T-cell (primary cell): Measurements from ENCODE around the gene PNISR. TPM values are rescaled to one million over a fixed set of nuclear protein-coding genes. Genes with fewer than 3 reads are reported as not detected.
A peak's percentile ranks its signal among the peaks of the same experiment; 100 is the strongest.

Source experiments
- ATAC-seq, 4 experiments: fragments of 200-7000 bp in 3 of 4; fragments of 150-1000 bp in 1 of 4; cut with Tn5 transposase; replicated peaks in 1 of 4; 1 replicate in 3 of 4; 2 replicates in 1 of 4; pipeline ENCODE4 v1.10.0; 2021; ENCODE audit warnings: moderate library complexity in 3 of 4, mild to moderate bottlenecking in 2 of 4, moderate number of reproducible peaks in 1 of 4
- CTCF ChIA-PET, 2 donors: fragments of 300-600 bp; sonication (Branson Sonifier 250); formaldehyde crosslinking; loops; one replicate each; lab custom pipeline; 2022; ENCODE audit warnings: antibody characterized with exemption in 2 of 2; lab: Charles Lee
- POLR2A ChIA-PET, 2 donors: fragments of 300-600 bp; sonication (Branson Sonifier 250); formaldehyde crosslinking; loops; one replicate each; lab custom pipeline; 2022; ENCODE audit warnings: antibody characterized with exemption in 2 of 2; lab: Charles Lee
- DNase-seq, 35 experiments: peaks; one replicate each; pipeline versions ENCODE4 v3.0.0 to v3.0.0-alpha.2; 2013 to 2023
- H3K27ac ChIP-seq: one replicate; pipeline ENCODE4 v1.5.1; 2013; ENCODE audit warnings: low read length
- H3K27me3 ChIP-seq, 2 experiments: replicated peaks in 1 of 2; 1 replicate in 1 of 2; 2 replicates in 1 of 2; pipeline versions ENCODE4 v1.6.1 to v1.7.0; 2013; ENCODE audit warnings: low read length in 1 of 2, mixed read lengths in 1 of 2; ENCODE audit not compliant: control insufficient read depth in 2 of 2, insufficient read depth in 2 of 2; ENCODE audit errors: extremely low read depth in 1 of 2
- H3K36me3 ChIP-seq, 2 donors: 1 replicate in 1 of 2; 2 replicates in 1 of 2; pipeline versions ENCODE4 v1.6.1 to v1.7.0; 2013; ENCODE audit warnings: low read length in 1 of 2; ENCODE audit not compliant: control insufficient read depth in 2 of 2, insufficient read depth in 1 of 2; ENCODE audit errors: extremely low read depth in 1 of 2
- H3K4me1 ChIP-seq, 2 experiments: 1 replicate in 1 of 2; 2 replicates in 1 of 2; pipeline versions ENCODE4 v1.6.1 to v1.7.0; 2013; ENCODE audit warnings: low read length in 2 of 2, mixed read lengths in 1 of 2; ENCODE audit not compliant: insufficient read depth in 2 of 2, control insufficient read depth in 1 of 2; ENCODE audit errors: extremely low read depth in 1 of 2
- H3K4me3 ChIP-seq, 2 donors: 1 replicate in 1 of 2; 2 replicates in 1 of 2; pipeline versions ENCODE4 v1.5.1 to v1.7.0; 2013; ENCODE audit warnings: mild to moderate bottlenecking in 2 of 2, low read length in 1 of 2, moderate library complexity in 1 of 2; ENCODE audit not compliant: control insufficient read depth in 1 of 2; ENCODE audit errors: extremely low read depth in 1 of 2
- H3K9me3 ChIP-seq: 2 replicates; pipeline ENCODE4 v1.7.0; 2013
- H3K27ac Mint-ChIP-seq, 2 donors: one replicate each; pipeline ENCODE4 v1.8.0; 2020 to 2021; ENCODE audit warnings: mild to moderate bottlenecking in 2 of 2, mixed read lengths in 2 of 2
- H3K27me3 Mint-ChIP-seq, 2 donors: one replicate each; pipeline ENCODE4 v1.8.0; 2021 to 2022; ENCODE audit warnings: mixed read lengths in 2 of 2
- H3K36me3 Mint-ChIP-seq: one replicate; pipeline ENCODE4 v1.8.0; 2021; ENCODE audit warnings: mixed read lengths
- H3K4me1 Mint-ChIP-seq, 3 donors: one replicate each; pipeline ENCODE4 v1.8.0; 2020 to 2022; ENCODE audit warnings: mixed read lengths in 3 of 3, mild to moderate bottlenecking in 1 of 3
- H3K4me3 Mint-ChIP-seq, 3 donors: one replicate each; pipeline ENCODE4 v1.8.0; 2020 to 2022; ENCODE audit warnings: mild to moderate bottlenecking in 3 of 3, mixed read lengths in 3 of 3, moderate library complexity in 3 of 3
- H3K9me3 Mint-ChIP-seq, 3 donors: one replicate each; pipeline ENCODE4 v1.8.0; 2020 to 2022; ENCODE audit warnings: mixed read lengths in 3 of 3
- WGBS: methylation state at CpG from one replicate; pipeline ENCODE4 v1.1.5; 2013; ENCODE audit warnings: missing lambda C conversion rate; ENCODE audit not compliant: insufficient coverage; 5-methylcytosine and 5-hydroxymethylcytosine counted together
- total RNA-seq, 35 experiments: library from RNA in 6 of 35; stranded (reverse) in 6 of 35; fragments of 120-200 nt in 1 of 35; gene quantifications; one replicate each; pipeline versions ENCODE4 v1.2.1 to v1.2.4 and lab custom pipeline; 2013 to 2026

The PNISR gene
- total RNA-seq, 5 donors from 2014 or later (not counting 1 experiment from before 2014, with no cell fraction given): 212 to 351 (median 234) TPM

- H3K36me3 ChIP-seq: no peaks in the 10 kb centered on the region
- Mint-ChIP-seq H3K36me3 (peaks cover 44% of the 10 kb centered on the region), H3K4me3 (no peak overlapping the region), H3K27me3 (no peaks in the 10 kb centered on the region), H3K27ac (no peak overlapping the region), H3K4me1 (no peaks in the 10 kb centered on the region), H3K9me3 (peaks cover 4 to 13% (median 4%) of the 10 kb centered on the region in 3 donors)
- WGBS: 94% methylated on average over 2 of the region's 4 CpGs
- H3K4me1 ChIP-seq: no peaks in the 10 kb centered on the region
- ATAC-seq (no peak), DNase-seq (no peak)
- H3K27me3 ChIP-seq: no peaks in the 10 kb centered on the region
- POLR2A ChIA-PET: interaction anchor here in 1 of 2 donors (0.6 kb wide), 1 partner anchor 9 kb away, joined by 9 read pairs; no protein-coding TSS in a partner anchor
- H3K27ac ChIP-seq: no peak overlapping the region
- H3K4me3 ChIP-seq: no peak overlapping the region
- no peaks in the 10 kb centered on the region for H3K9me3 ChIP-seq
- CTCF ChIA-PET: no interaction called here
Observed at GRCh38 chr6:99446076-99446475, 21.0 kb upstream of the PNISR start.

GRCh38 chr6:99434702-99435530 lies 9.8 kb upstream of the PNISR start:
- H3K4me1 Mint-ChIP-seq: peaks cover 0 to 3% (median 2%) of the 10 kb centered on the region in 3 donors
- H3K9me3 Mint-ChIP-seq: no peaks in the 10 kb centered on the region
- ChIA-PET POLR2A (interaction anchor here in 1 of 2 donors (1.5 kb wide), 1 partner anchor 10 kb away, joined by 4 read pairs; no protein-coding TSS in a partner anchor), CTCF (interaction anchor here in 1 of 2 donors (0.6 to 1.4 kb wide), 3 partner anchors 10 to 312 kb away, joined by 3 to 14 read pairs (median 4); partner anchors contain the start of gene PNISR)
- no peaks in the 10 kb centered on the region for H3K9me3 ChIP-seq
- DNase-seq: peak in 1 of 35 experiments; percentile 55
- H3K27me3 ChIP-seq: no peaks in the 10 kb centered on the region
- peaks cover 0 to 13% of the 10 kb centered on the region in 2 donors for H3K36me3 ChIP-seq
- WGBS: no CpG with 5 or more reads among the region's 3 CpGs
- H3K4me3 ChIP-seq: no peak overlapping the region
- H3K27ac ChIP-seq: no peak overlapping the region
- peaks cover 5% of the 10 kb centered on the region for H3K36me3 Mint-ChIP-seq
- ATAC-seq: peak in 2 of 4 experiments; percentile 67 to 73
- no peaks in the 10 kb centered on the region for H3K27me3 Mint-ChIP-seq
- H3K27ac Mint-ChIP-seq: no peak overlapping the region
- H3K4me3 Mint-ChIP-seq: no peak overlapping the region
- no peaks in the 10 kb centered on the region for H3K4me1 ChIP-seq

- no peaks in the 10 kb centered on the region for H3K27me3 ChIP-seq
- no peak for ATAC-seq
- ChIA-PET POLR2A (interaction anchor here (0.6 to 1.1 kb wide), 4 partner anchors 9 to 1176 kb away, joined by 3 to 6 read pairs (median 4); partner anchors contain the start of gene COQ3 (in 1 of the 2)), CTCF (interaction anchor here (0.7 to 1.5 kb wide), 5 partner anchors 8 to 79 kb away, joined by 3 read pairs; no protein-coding TSS in a partner anchor)
- no peaks in the 10 kb centered on the region for H3K9me3 ChIP-seq
- H3K36me3 Mint-ChIP-seq: no peaks in the 10 kb centered on the region
- H3K27ac Mint-ChIP-seq: no peak overlapping the region
- no CpG with 5 or more reads among the region's 2 CpGs for WGBS
- no peak overlapping the region for H3K4me3 ChIP-seq
- no peaks in the 10 kb centered on the region for H3K4me1 ChIP-seq
- no peaks in the 10 kb centered on the region for H3K9me3 Mint-ChIP-seq
- DNase-seq: no peak
- no peak overlapping the region for H3K27ac ChIP-seq
- peaks cover 0 to 13% of the 10 kb centered on the region in 2 donors for H3K36me3 ChIP-seq
- H3K4me1 Mint-ChIP-seq: peaks cover 2 to 12% (median 8%) of the 10 kb centered on the region in 3 donors
- no peak overlapping the region for H3K4me3 Mint-ChIP-seq
- no peaks in the 10 kb centered on the region for H3K27me3 Mint-ChIP-seq
Observed at GRCh38 chr6:99432877-99433276, 7.8 kb upstream of the PNISR start.

GRCh38 chr6:99431901-99432300 lies 6.8 kb upstream of the PNISR start:
- CTCF ChIA-PET: no interaction called here
- H3K36me3 Mint-ChIP-seq: no peaks in the 10 kb centered on the region
- no peak for ATAC-seq

GRCh38 chr6:99427988-99428387 lies 2.9 kb upstream of the PNISR start:
- H3K27me3 ChIP-seq: no peaks in the 10 kb centered on the region
- DNase-seq (no peak), ATAC-seq (no peak)
- H3K36me3 ChIP-seq: peaks cover 0 to 13% of the 10 kb centered on the region in 2 donors
- Mint-ChIP-seq H3K4me3 (no peak overlapping the region), H3K9me3 (no peaks in the 10 kb centered on the region), H3K36me3 (peaks cover 1% of the 10 kb centered on the region), H3K4me1 (peaks cover 39 to 46% (median 42%) of the 10 kb centered on the region in 3 donors), H3K27me3 (no peaks in the 10 kb centered on the region), H3K27ac (no peak overlapping the region)
- no peak overlapping the region for H3K27ac ChIP-seq
- ChIA-PET POLR2A (interaction anchor here in 1 of 2 donors (1.0 kb wide), 1 partner anchor 86 kb away, joined by 4 read pairs; no protein-coding TSS in a partner anchor), CTCF (interaction anchor here in 1 of 2 donors (0.6 kb wide), 1 partner anchor 55 kb away, joined by 4 read pairs; no protein-coding TSS in a partner anchor)
- H3K9me3 ChIP-seq: no peaks in the 10 kb centered on the region
- WGBS: no CpG with 5 or more reads among the region's 5 CpGs
- H3K4me1 ChIP-seq: peaks cover 19 to 30% of the 10 kb centered on the region in 2 experiments
- H3K4me3 ChIP-seq: no peak overlapping the region

More at GRCh38 chr6:99431901-99432300, 6.8 kb upstream of the PNISR start:
- H3K4me1 Mint-ChIP-seq: peaks cover 12 to 21% (median 17%) of the 10 kb centered on the region in 3 donors
- Histone ChIP-seq H3K9me3 (no peaks in the 10 kb centered on the region), H3K4me1 (peaks cover 1 to 7% of the 10 kb centered on the region in 2 experiments), H3K36me3 (peaks cover 0 to 13% of the 10 kb centered on the region in 2 donors), H3K4me3 (no peak overlapping the region), H3K27ac (no peak overlapping the region), H3K27me3 (no peaks in the 10 kb centered on the region)
- H3K9me3 Mint-ChIP-seq: no peaks in the 10 kb centered on the region
- DNase-seq: no peak
- no peak overlapping the region for H3K27ac Mint-ChIP-seq
- H3K4me3 Mint-ChIP-seq: no peak overlapping the region
- POLR2A ChIA-PET: no interaction called here
- H3K27me3 Mint-ChIP-seq: no peaks in the 10 kb centered on the region
- no CpG with 5 or more reads among the region's 2 CpGs for WGBS

- no peaks in the 10 kb centered on the region for H3K27me3 ChIP-seq
- Mint-ChIP-seq H3K4me3 (peak overlapping the region; percentile 93 to 100 (median 99)), H3K36me3 (peaks cover 9% of the 10 kb centered on the region), H3K4me1 (peaks cover 54 to 61% (median 58%) of the 10 kb centered on the region in 3 donors), H3K9me3 (no peaks in the 10 kb centered on the region), H3K27me3 (no peaks in the 10 kb centered on the region), H3K27ac (peak overlapping the region; percentile 99 to 100)
- ChIA-PET POLR2A (interaction anchor here in 1 of 2 donors (0.9 kb wide), 1 partner anchor 18 kb away, joined by 3 read pairs; no protein-coding TSS in a partner anchor), CTCF (interaction anchor here in 1 of 2 donors (0.6 to 2.4 kb wide), 4 partner anchors 8 to 74 kb away, joined by 3 to 14 read pairs (median 3); partner anchors contain the start of gene COQ3)
- peak overlapping the region; percentile 99 for H3K27ac ChIP-seq
- peak overlapping the region; percentile 92 to 100 for H3K4me3 ChIP-seq
- ATAC-seq (no peak), DNase-seq (no peak)
- peaks cover 4 to 9% of the 10 kb centered on the region in 2 donors for H3K36me3 ChIP-seq
- peaks cover 31 to 43% of the 10 kb centered on the region in 2 experiments for H3K4me1 ChIP-seq
- whole genome bisulfite sequencing: 86% methylated on average over 4 of the region's 4 CpGs
- H3K9me3 ChIP-seq: no peaks in the 10 kb centered on the region
Observed at GRCh38 chr6:99426451-99426757, 1.3 kb upstream of the PNISR start.
